Measurements from ENCODE around the gene PTPN4.

The PTPN4 gene

GRCh38 chr2:119879502-119879901, 119.8 kb downstream of the PTPN4 start (continued):
- TF ChIP-seq PATZ1 (CRISPR knock-in tag; IDR thresholded peaks at IDR 0.05; ENCODE audit: borderline replicate concordance) (no peak), ZFP30 (CRISPR knock-in tag; IDR thresholded peaks at IDR 0.05) (no peak), CREB5 (CRISPR knock-in tag; IDR thresholded peaks at IDR 0.05; ENCODE audit: low read depth) (no peak), ZNF8 (CRISPR knock-in tag; IDR thresholded peaks at IDR 0.05) (no peak), TOX (CRISPR knock-in tag; IDR thresholded peaks at IDR 0.05; ENCODE audit: borderline replicate concordance) (no peak)

- ATAC-seq = no peak
- TF ChIP-seq SNAI2 (CRISPR knock-in tag; IDR thresholded peaks at IDR 0.05) (no peak), ARNTL (CRISPR knock-in tag; IDR thresholded peaks at IDR 0.05; ENCODE audit: borderline replicate concordance, low read depth) (no peak), POU6F1 (CRISPR knock-in tag; IDR thresholded peaks at IDR 0.05; ENCODE audit: borderline replicate concordance, low read depth) (no peak), TOX (CRISPR knock-in tag; IDR thresholded peaks at IDR 0.05; ENCODE audit: borderline replicate concordance) (no peak), ZFP3 (CRISPR knock-in tag; IDR thresholded peaks at IDR 0.05) (no peak), TCF4 (CRISPR knock-in tag; IDR thresholded peaks at IDR 0.05; ENCODE audit: borderline replicate concordance) (no peak), ESRRG (CRISPR knock-in tag; IDR thresholded peaks at IDR 0.05) (no peak), TSHZ2 (CRISPR knock-in tag; IDR thresholded peaks at IDR 0.05) (no peak), PPARA (CRISPR knock-in tag; IDR thresholded peaks at IDR 0.05; ENCODE audit: borderline replicate concordance) (no peak), CSRNP3 (CRISPR knock-in tag; IDR thresholded peaks at IDR 0.05) (no peak), ZC3H10 (CRISPR knock-in tag; IDR thresholded peaks at IDR 0.05) (no peak), ZFP30 (CRISPR knock-in tag; IDR thresholded peaks at IDR 0.05) (no peak), GLIS3 (CRISPR knock-in tag; IDR thresholded peaks at IDR 0.05) (no peak), CSDC2 (CRISPR knock-in tag; IDR thresholded peaks at IDR 0.05) (no peak), PATZ1 (CRISPR knock-in tag; IDR thresholded peaks at IDR 0.05; ENCODE audit: borderline replicate concordance) (no peak), RARB (CRISPR knock-in tag; IDR thresholded peaks at IDR 0.05) (no peak), ZNF565 (CRISPR knock-in tag; conservative IDR thresholded peaks at IDR 0.05; ENCODE audit: low read depth) (no peak), ZNF70 (CRISPR knock-in tag; IDR thresholded peaks at IDR 0.05) (no peak)
These were observed 129.0 kb downstream of the PTPN4 start for GRCh38 chr2:119888680-119889079.
